Cardiac fibroblast (primary cell): ENCODE measurements around the gene CUL9.
A peak's percentile ranks its signal among the peaks of the same experiment; 100 is the strongest.

Experiments
- DNase-seq, 2 donors: peaks; one replicate each; pipeline versions ENCODE4 v3.0.0 to v3.0.0-alpha.2; 2010; ENCODE audit warnings: low read depth in 2 of 2
- H3K4me3 ChIP-seq, 2 donors: replicated peaks in 1 of 2; 1 replicate in 1 of 2; 2 replicates in 1 of 2; pipeline ENCODE4 v1.5.1; 2011; ENCODE audit warnings: low read depth in 2 of 2, low read length in 2 of 2, mild to moderate bottlenecking in 2 of 2, moderate library complexity in 1 of 2
- CTCF ChIP-seq: IDR thresholded peaks from one replicate; pipeline ENCODE4 v1.5.1; 2011; ENCODE audit warnings: low read depth, mild to moderate bottlenecking, low read length, inconsistent platforms

The CUL9 gene

DNA sequence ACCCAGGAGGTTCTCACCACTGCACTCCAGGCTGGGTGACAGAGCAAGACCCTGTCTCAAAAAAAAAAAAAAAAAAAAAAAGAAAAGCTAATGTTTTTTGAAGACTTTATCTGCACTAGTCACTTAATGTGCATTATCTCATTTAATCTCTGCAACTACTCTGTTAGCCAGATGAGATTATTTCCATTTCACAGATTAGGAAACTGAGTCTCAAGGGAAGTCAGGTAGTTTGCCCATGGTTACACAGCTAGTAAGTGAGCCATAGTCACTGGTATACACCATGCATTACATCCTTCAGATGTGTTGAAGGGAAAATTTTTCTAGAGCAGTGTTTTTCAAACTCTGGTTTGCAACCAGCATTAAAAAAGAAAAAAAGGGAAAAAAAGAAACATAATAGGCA lies 18.1 kb upstream of the CUL9 start:
- H3K4me3 ChIP-seq, result no peak overlapping the region
- TF ChIP-seq CTCF, result no peak
- no peak for DNase-seq

- peak in 1 of 2 donors; percentile 92 for DNase-seq
- H3K4me3 ChIP-seq, result peak overlapping the region; percentile 54 to 90
- no peak for TF ChIP-seq CTCF
Measured at GRCh38 chr6:43170417-43170930, 11.5 kb upstream of the CUL9 start.

DNA sequence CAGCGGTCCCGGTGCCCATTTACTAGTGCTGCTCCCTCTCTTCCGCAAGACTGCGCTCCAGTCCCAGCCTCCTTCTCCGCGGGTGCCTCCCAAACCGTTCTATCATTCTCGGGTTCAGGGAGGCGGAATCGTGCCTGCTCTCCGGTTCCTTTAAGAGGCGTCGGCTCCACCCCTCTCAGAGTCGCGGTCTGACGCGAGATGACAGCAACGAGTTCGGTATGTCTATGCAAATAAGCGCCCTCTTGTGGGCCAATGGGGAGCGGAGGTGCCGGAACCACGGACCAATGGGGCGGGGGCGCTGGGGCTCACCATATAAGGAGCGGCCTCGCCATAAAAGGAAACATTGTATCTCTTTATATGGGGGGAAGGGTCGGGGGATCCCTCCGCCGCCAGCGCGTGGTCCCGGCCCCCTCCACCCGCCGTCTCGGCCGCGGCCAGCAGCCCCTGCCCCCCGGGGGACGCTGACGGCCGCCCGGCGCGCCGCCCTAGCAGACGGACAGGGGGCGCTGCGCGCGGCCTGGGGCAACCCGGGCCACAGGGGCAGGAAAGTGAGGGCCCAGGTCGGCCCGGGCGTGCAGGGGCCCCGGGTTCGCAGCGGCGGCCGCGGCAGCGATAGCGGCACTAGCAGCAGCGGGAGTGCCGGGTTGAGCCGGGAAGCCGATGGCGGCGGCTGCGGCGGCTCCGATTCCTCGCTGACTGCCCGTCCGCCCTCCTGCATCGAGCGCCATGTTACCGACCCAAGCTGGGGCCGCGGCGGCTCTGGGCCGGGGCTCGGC lies 10.9 kb upstream of the CUL9 start, which contains the start of gene SRF:
SRF (plus strand) TSS at position 339 of the 776 bp plus-strand sequence; CDS start at position 727, 388 bp downstream.
- TF ChIP-seq CTCF, result peak; percentile 24
- peak within 1 kb of the TSS; percentile 90 for H3K4me3 ChIP-seq
- peak; percentile 99 to 100 for DNase-seq

- DNase-seq, result no peak
- H3K4me3 ChIP-seq, result peak overlapping the region; percentile 90
- no peak for TF ChIP-seq CTCF
Measured at GRCh38 chr6:43171707-43172103, 10.3 kb upstream of the CUL9 start.

DNA sequence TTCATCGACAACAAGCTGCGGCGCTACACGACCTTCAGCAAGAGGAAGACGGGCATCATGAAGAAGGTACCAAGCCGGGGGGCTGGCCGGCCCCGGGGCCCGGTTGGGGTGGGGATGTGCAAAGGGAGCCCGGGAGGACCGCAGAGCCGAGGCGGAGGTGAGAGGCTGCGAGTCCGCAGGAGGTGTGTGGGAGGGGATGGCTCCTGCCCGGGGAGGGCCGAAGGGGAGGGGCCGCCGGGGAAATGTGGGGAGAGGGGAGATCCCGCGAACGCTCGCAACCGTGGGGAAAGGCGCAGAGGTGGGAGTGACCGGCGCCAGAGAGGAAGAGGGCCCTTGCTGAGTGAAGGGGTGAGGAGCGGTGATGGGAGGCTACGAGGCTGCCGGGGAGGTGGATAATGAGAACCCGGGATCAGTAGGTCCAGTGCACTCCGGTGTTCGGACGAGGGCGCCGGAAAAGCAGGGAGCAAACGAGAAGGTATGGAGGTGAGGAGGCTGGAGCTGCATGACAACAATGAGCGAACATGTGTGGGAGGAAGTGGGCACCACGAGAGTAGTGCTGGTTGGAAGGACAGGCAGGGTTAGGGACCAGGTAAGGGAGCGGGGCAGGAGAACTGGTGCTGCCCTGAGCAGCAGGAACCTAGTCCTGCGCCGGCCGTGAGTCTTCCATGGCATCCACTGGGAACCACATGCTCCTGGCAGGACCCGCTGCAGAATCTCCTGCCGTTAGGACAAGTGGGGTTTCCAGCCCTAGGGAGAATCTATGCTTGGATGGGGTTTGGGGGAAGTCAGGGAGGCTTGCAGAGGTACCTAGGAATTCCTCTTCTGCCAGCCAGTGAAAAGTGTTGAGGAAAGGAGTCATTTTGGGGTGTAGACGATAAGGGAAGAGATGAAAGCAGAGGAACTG lies 9.6 kb upstream of the CUL9 start:
- peak overlapping the region; percentile 90 for H3K4me3 ChIP-seq
- peak; percentile 32 to 38 for DNase-seq

More for the DNA sequence above, 9.6 kb upstream of the CUL9 start:
- TF ChIP-seq CTCF, result no peak
